B cell (primary cell): ENCODE data around the gene AXIN1.

ENCODE experiments used
- CTCF ChIP-seq: fragments of 200-600 bp; IDR thresholded peaks from one replicate; pipeline ENCODE4 v1.8.0; 2022; ENCODE audit warnings: antibody characterized with exemption, mild to moderate bottlenecking
- EZH2 ChIP-seq: IDR thresholded peaks from 2 replicates; pipeline ENCODE4 v1.6.1; 2012; ENCODE audit warnings: borderline replicate concordance, low read depth, mild to moderate bottlenecking, moderate library complexity, low read length; ENCODE audit not compliant: insufficient read depth, poor library complexity, severe bottlenecking

GRCh38 chr16:375212-375611 is 22.7 kb upstream of the AXIN1 start:
- TF ChIP-seq CTCF (no peak), EZH2 (no peak)
